Progenitor cell of endocrine pancreas (in vitro differentiated cells): ENCODE results near the gene FOXB2. TPM values are rescaled to one million over a fixed set of nuclear protein-coding genes. Genes with fewer than 3 reads are reported as not detected.
A peak's percentile ranks its signal among the peaks of the same experiment; 100 is the strongest.

Experiments used
- DNase-seq: peaks from one replicate; pipeline ENCODE4 v3.0.0; 2021; ENCODE audit warnings: low spot score; ENCODE audit not compliant: unreplicated experiment
- H3K27ac Mint-ChIP-seq: 2 replicates; pipeline ENCODE4 v1.8.0; 2021; ENCODE audit warnings: mild to moderate bottlenecking, moderate library complexity, mixed read lengths
- H3K27me3 Mint-ChIP-seq: 2 replicates; pipeline ENCODE4 v1.8.0; 2021; ENCODE audit warnings: mixed read lengths
- H3K36me3 Mint-ChIP-seq: 2 replicates; pipeline ENCODE4 v1.8.0; 2022; ENCODE audit warnings: mixed read lengths; ENCODE audit not compliant: insufficient read depth
- H3K4me1 Mint-ChIP-seq: 2 replicates; pipeline ENCODE4 v1.8.0; 2021; ENCODE audit warnings: low read depth, mixed read lengths
- H3K4me3 Mint-ChIP-seq: 2 replicates; pipeline ENCODE4 v1.8.0; 2021; ENCODE audit warnings: low read depth, mild to moderate bottlenecking, moderate library complexity, mixed read lengths
- H3K9me3 Mint-ChIP-seq: 2 replicates; pipeline ENCODE4 v1.8.0; 2021; ENCODE audit warnings: low read depth, mixed read lengths
- total RNA-seq: library from RNA; stranded (reverse); gene quantifications from 2 replicates; pipeline ENCODE4 v1.2.1, GENCODE V29; 2021
- TF ChIP-seq, protein P1 (sequence below): fragments of 200-600 bp; sonication (generic); IDR thresholded peaks from one replicate; pipeline ENCODE4 v1.5.0; 2021; ENCODE audit warnings: antibody characterized with exemption, mild to moderate bottlenecking; ENCODE audit not compliant: unreplicated experiment

The FOXB2 gene
- total RNA-seq, 1 donor from 2014 or later = not detected

DNA sequence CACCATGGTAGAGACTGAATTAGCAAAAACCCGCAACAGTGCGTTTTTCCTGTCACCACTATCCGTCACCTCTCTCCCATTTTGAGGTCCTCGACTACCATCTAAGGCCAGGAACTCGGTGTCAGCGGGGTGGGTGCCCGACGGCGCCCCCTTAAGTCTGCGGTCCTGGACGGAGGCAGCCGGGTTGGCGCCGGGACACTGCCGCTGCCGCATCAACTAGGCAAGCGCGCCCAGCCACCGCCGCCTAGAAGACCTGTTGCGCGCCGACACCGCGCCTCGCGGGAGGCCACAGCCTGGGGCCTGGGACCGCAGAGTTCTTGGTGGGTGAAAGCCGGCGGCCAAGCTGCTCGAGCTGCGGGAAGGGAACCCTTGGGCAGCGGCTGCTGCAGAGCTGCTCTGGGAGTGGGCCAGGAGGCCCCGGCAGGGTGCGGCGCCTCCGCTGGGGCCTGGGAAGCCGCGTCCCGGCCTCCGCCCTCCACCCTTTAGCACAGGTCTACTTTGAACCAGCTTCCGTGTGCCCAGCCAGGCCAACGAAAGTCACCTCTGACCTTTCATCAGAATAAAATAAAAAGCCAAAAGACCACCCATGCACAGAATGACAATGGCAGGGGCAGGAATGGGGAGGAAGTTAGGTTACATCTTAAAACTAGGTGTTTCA lies 3.5 kb downstream of the FOXB2 start:
- Mint-ChIP-seq H3K4me1 (peaks cover 7% of the 10 kb centered on the region), H3K4me3 (no peak overlapping the region), H3K9me3 (no peaks in the 10 kb centered on the region), H3K36me3 (no peaks in the 10 kb centered on the region), H3K27ac (no peak overlapping the region), H3K27me3 (peaks cover 78% of the 10 kb centered on the region)
- TF ChIP-seq, protein P1, sequence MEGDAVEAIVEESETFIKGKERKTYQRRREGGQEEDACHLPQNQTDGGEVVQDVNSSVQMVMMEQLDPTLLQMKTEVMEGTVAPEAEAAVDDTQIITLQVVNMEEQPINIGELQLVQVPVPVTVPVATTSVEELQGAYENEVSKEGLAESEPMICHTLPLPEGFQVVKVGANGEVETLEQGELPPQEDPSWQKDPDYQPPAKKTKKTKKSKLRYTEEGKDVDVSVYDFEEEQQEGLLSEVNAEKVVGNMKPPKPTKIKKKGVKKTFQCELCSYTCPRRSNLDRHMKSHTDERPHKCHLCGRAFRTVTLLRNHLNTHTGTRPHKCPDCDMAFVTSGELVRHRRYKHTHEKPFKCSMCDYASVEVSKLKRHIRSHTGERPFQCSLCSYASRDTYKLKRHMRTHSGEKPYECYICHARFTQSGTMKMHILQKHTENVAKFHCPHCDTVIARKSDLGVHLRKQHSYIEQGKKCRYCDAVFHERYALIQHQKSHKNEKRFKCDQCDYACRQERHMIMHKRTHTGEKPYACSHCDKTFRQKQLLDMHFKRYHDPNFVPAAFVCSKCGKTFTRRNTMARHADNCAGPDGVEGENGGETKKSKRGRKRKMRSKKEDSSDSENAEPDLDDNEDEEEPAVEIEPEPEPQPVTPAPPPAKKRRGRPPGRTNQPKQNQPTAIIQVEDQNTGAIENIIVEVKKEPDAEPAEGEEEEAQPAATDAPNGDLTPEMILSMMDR = peak; percentile 29
- DNase-seq = no peak

DNA sequence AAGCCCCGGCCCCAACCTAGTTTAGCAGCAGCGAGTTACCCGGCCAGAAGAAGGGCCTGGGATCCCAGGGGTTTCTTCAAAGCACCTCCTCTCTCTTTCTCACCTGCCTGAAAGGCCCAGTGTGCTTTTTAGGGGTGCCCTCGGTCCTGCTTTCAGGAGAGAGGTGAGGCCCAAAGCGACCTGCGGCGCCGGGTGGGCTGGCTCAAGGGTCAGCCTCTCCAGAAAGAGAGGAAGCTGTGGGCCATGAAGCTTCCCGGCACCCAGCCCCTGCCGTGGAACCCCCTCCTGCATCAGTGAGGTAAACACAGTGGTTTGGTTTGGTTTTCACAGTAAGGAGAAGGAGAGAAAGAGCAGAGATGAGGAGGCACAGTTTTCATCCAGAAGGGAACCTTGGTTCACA lies 4.3 kb downstream of the FOXB2 start:
- Mint-ChIP-seq H3K36me3 (no peaks in the 10 kb centered on the region), H3K27ac (no peak overlapping the region), H3K27me3 (peaks cover 78% of the 10 kb centered on the region), H3K4me1 (peaks cover 4% of the 10 kb centered on the region), H3K4me3 (no peak overlapping the region), H3K9me3 (no peaks in the 10 kb centered on the region)
- TF ChIP-seq, protein P1 = no peak
- no peak for DNase-seq

DNA sequence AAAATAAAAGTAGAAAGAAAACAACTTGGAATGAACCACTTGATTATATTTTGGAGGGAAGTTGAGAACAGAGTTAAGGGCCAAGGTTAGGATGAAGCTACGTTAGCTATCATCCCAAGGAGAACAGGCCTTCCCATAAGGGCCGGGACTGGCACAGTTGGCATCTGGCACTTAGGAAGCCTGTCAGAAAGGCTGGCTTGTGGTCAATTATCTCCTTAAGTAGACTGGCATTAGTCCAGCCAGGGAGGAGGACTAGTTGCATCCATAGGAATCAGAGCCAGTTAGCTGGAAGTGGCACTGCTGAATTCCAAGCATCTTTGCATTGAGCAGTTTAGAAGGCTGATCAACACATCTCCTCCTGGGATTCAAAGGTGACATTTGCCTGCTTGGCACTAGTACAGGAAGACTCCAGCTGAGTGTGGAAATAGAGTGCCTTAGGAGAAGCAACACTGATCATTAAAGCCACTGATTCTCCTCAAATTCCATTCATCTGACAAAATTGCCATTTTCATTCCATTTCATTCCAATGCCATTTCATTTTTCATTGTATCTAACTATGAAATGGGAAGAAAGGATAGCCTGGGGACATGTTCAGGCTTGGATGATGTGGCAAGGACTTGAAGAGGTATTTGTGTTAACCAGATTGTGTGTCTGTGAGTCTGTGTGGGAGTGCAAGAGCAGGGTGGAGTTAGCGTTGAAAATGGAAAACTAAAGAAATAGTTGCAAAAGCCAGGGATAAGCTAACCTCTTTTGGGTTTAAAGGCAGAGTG lies 5.5 kb downstream of the FOXB2 start:
- no peak overlapping the region for H3K4me3 Mint-ChIP-seq
- DNase-seq = no peak
- no peaks in the 10 kb centered on the region for H3K9me3 Mint-ChIP-seq
- peaks cover 71% of the 10 kb centered on the region for H3K27me3 Mint-ChIP-seq
- H3K36me3 Mint-ChIP-seq = no peaks in the 10 kb centered on the region
- H3K4me1 Mint-ChIP-seq = peaks cover 1% of the 10 kb centered on the region
- H3K27ac Mint-ChIP-seq = no peak overlapping the region
- TF ChIP-seq, protein P1 = no peak

DNA sequence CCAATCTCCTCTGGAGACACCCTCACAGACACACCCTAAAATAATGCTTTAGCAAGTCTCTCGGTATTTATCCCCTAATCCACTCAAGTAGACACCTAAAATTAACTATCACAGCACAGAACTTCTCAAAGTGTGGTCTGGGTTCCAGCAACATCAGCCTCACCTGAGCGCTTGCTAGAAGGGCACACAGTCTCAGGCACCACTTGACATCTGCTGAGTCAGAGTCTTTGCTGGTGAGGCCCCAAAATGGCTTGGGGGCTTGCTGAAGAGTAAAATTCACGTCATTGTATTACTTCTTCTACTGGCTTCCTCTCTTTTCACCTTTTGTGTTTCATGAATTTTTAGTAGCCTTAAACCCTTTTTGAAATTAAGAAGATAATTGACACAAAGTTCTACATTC lies 9.0 kb downstream of the FOXB2 start:
- Mint-ChIP-seq H3K4me1 (no peaks in the 10 kb centered on the region), H3K4me3 (no peak overlapping the region), H3K27me3 (peaks cover 75% of the 10 kb centered on the region), H3K27ac (no peak overlapping the region), H3K36me3 (no peaks in the 10 kb centered on the region), H3K9me3 (no peaks in the 10 kb centered on the region)
- TF ChIP-seq, protein P1 = no peak
- DNase-seq = no peak

DNA sequence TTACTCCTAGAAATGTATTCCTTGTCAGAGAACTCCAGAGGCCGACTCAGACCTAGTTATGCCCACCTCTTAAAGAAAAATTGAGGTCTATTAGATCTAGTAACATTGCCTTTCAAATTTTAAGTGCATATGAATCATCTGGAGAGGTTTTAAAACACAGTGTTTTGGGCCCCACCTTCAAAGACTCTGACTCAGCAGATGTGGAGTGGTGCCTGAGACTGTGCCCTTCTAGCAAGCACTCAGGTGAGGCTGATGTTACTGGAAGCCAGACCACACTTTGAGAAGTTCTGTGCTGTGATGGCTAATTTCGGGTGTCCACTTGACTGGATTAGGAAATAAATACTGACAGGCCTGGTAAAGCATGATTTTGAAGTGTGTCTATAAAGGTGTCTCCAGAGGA lies 10.6 kb downstream of the FOXB2 start:
- Mint-ChIP-seq H3K4me3 (no peak overlapping the region), H3K27me3 (peaks cover 71% of the 10 kb centered on the region), H3K9me3 (no peaks in the 10 kb centered on the region), H3K4me1 (no peaks in the 10 kb centered on the region), H3K27ac (no peak overlapping the region), H3K36me3 (no peaks in the 10 kb centered on the region)
- no peak for DNase-seq
- TF ChIP-seq, protein P1 = no peak
